Hepatocyte (in vitro differentiated cells): ENCODE measurements around the gene SLC15A5. TPM values are rescaled to one million over a fixed set of nuclear protein-coding genes. Genes with fewer than 3 reads are reported as not detected.
A peak's percentile ranks its signal among the peaks of the same experiment; 100 is the strongest.

Experiments used
- DNase-seq: peaks from one replicate; pipeline ENCODE4 v3.0.0-alpha.2; 2016; ENCODE audit warnings: low spot score
- H2AFZ ChIP-seq: fragments of 200-600 bp; sonication (generic); 2 replicates; pipeline ENCODE4 v1.6.0; 2016; ENCODE audit warnings: antibody characterized with exemption, mild to moderate bottlenecking
- H3K27ac ChIP-seq: fragments of 200-600 bp; sonication (generic); 2 replicates; pipeline ENCODE4 v1.5.1; 2016; ENCODE audit warnings: mild to moderate bottlenecking
- H3K27me3 ChIP-seq: fragments of 200-600 bp; sonication (generic); 2 replicates; pipeline ENCODE4 v1.6.1; 2016
- H3K36me3 ChIP-seq: fragments of 200-600 bp; sonication (generic); replicated peaks from 2 replicates; pipeline ENCODE4 v1.5.1; 2016; ENCODE audit warnings: low read depth; ENCODE audit not compliant: insufficient read depth
- H3K4me1 ChIP-seq: fragments of 200-600 bp; sonication (generic); 2 replicates; pipeline ENCODE4 v1.5.1; 2016; ENCODE audit warnings: mild to moderate bottlenecking, moderate library complexity; ENCODE audit not compliant: insufficient read depth
- H3K4me2 ChIP-seq: fragments of 200-600 bp; sonication (generic); 2 replicates; pipeline ENCODE4 v1.6.0; 2016
- H3K4me3 ChIP-seq: fragments of 200-600 bp; sonication (generic); 2 replicates; pipeline ENCODE4 v1.5.1; 2016; ENCODE audit warnings: mild to moderate bottlenecking
- H3K79me2 ChIP-seq: fragments of 200-600 bp; sonication (generic); 2 replicates; pipeline ENCODE4 v1.6.0; 2017; ENCODE audit warnings: mild to moderate bottlenecking
- H3K9me2 ChIP-seq: fragments of 200-600 bp; sonication (generic); replicated peaks from 2 replicates; pipeline ENCODE4 v1.6.0; 2017; ENCODE audit warnings: mild to moderate bottlenecking; ENCODE audit not compliant: insufficient read depth
- H3K9me3 ChIP-seq: fragments of 200-600 bp; sonication (generic); 2 replicates; pipeline ENCODE4 v1.5.1; 2016; ENCODE audit warnings: low read depth, mild to moderate bottlenecking
- H4K20me1 ChIP-seq: fragments of 200-600 bp; sonication (generic); 2 replicates; pipeline ENCODE4 v1.6.0; 2016; ENCODE audit warnings: mild to moderate bottlenecking; ENCODE audit not compliant: insufficient read depth, poor library complexity, severe bottlenecking
- CTCF ChIP-seq: fragments of 200-600 bp; sonication (generic); IDR thresholded peaks from 2 replicates; pipeline ENCODE4 v1.5.1; 2016; ENCODE audit warnings: antibody characterized with exemption, mild to moderate bottlenecking; ENCODE audit not compliant: poor library complexity
- EZH2 ChIP-seq: fragments of 200-600 bp; sonication (generic); IDR thresholded peaks from 2 replicates; pipeline ENCODE4 v1.6.1; 2016; ENCODE audit warnings: antibody characterized with exemption, mild to moderate bottlenecking, borderline replicate concordance
- EZH2phosphoT487 ChIP-seq: fragments of 200-600 bp; sonication (generic); IDR thresholded peaks from one replicate; pipeline ENCODE4 v1.6.1; 2018; ENCODE audit warnings: antibody characterized with exemption, mild to moderate bottlenecking, low read depth, moderate library complexity; ENCODE audit not compliant: unreplicated experiment, severe bottlenecking
- WGBS: methylation state at CpG from one replicate; pipeline ENCODE4 v1.1.6; 2016; ENCODE audit warnings: low lambda C conversion rate; ENCODE audit errors: missing lambda C conversion rate; 5-methylcytosine and 5-hydroxymethylcytosine counted together
- polyA plus RNA-seq: library from polyadenylated mRNA; unstranded; fragments of >200 nt; fragmentation: Nextera tagmentation; extraction: Ambion mirVana; gene quantifications from 2 replicates; pipeline ENCODE4 v1.2.1, GENCODE V29; 2016
- total RNA-seq: library from RNA; depleted of rRNA; stranded (reverse); fragments of >200 nt; gene quantifications from 2 replicates; pipeline ENCODE4 v1.2.3, GENCODE V29; 2014

The SLC15A5 gene
- total and polyA plus RNA-seq, 2 experiments from 2014 or later = 0.10 TPM; not detected in 1

GRCh38 chr12:16198884-16199283 is 78.6 kb downstream of the SLC15A5 start:
- Histone ChIP-seq H4K20me1 (no peaks in the 10 kb centered on the region), H3K4me2 (no peak overlapping the region), H3K9me3 (no peaks in the 10 kb centered on the region), H3K27me3 (no peaks in the 10 kb centered on the region), H3K4me3 (no peak overlapping the region), H2AFZ (no peak overlapping the region), H3K27ac (no peak overlapping the region), H3K79me2 (no peaks in the 10 kb centered on the region), H3K9me2 (no peaks in the 10 kb centered on the region), H3K4me1 (no peaks in the 10 kb centered on the region), H3K36me3 (no peaks in the 10 kb centered on the region)
- 60% methylated on average over 3 of the region's 3 CpGs for WGBS
- no peak for DNase-seq
- TF ChIP-seq CTCF (no peak), EZH2 (no peak), EZH2phosphoT487 (no peak)

GRCh38 chr12:16197600-16197999 is 79.9 kb downstream of the SLC15A5 start:
- no peaks in the 10 kb centered on the region for H3K9me3 ChIP-seq
- no peaks in the 10 kb centered on the region for H3K9me2 ChIP-seq
- no peaks in the 10 kb centered on the region for H3K27me3 ChIP-seq
- no peak overlapping the region for H2AFZ ChIP-seq
- no peaks in the 10 kb centered on the region for H3K4me1 ChIP-seq
- 51% methylated on average over 4 of the region's 4 CpGs for WGBS
- H3K4me3 ChIP-seq = no peak overlapping the region
- H3K4me2 ChIP-seq = no peak overlapping the region
- no peaks in the 10 kb centered on the region for H3K36me3 ChIP-seq
- no peak overlapping the region for H3K27ac ChIP-seq
- DNase-seq = no peak
- TF ChIP-seq EZH2 (no peak), EZH2phosphoT487 (no peak), CTCF (no peak)
- no peaks in the 10 kb centered on the region for H3K79me2 ChIP-seq
- no peaks in the 10 kb centered on the region for H4K20me1 ChIP-seq

GRCh38 chr12:16189849-16190248 is 87.6 kb downstream of the SLC15A5 start:
- peak; percentile 33 for TF ChIP-seq CTCF
- TF ChIP-seq EZH2 = no peak
- Histone ChIP-seq H2AFZ (no peak overlapping the region), H3K79me2 (no peaks in the 10 kb centered on the region), H4K20me1 (no peaks in the 10 kb centered on the region), H3K36me3 (no peaks in the 10 kb centered on the region), H3K4me3 (no peak overlapping the region), H3K27me3 (no peaks in the 10 kb centered on the region), H3K27ac (no peak overlapping the region), H3K9me2 (no peaks in the 10 kb centered on the region), H3K9me3 (no peaks in the 10 kb centered on the region), H3K4me2 (no peak overlapping the region), H3K4me1 (no peaks in the 10 kb centered on the region)
- WGBS = 40% methylated on average over 5 of the region's 5 CpGs
- DNase-seq = peak; percentile 40

GRCh38 chr12:16187660-16188059 is 89.8 kb downstream of the SLC15A5 start:
- Histone ChIP-seq H4K20me1 (no peaks in the 10 kb centered on the region), H3K4me2 (peak overlapping the region; percentile 23), H3K4me3 (no peak overlapping the region), H3K9me3 (no peaks in the 10 kb centered on the region), H3K36me3 (no peaks in the 10 kb centered on the region), H2AFZ (no peak overlapping the region), H3K27me3 (no peaks in the 10 kb centered on the region), H3K27ac (no peak overlapping the region), H3K4me1 (no peaks in the 10 kb centered on the region), H3K9me2 (no peaks in the 10 kb centered on the region), H3K79me2 (no peaks in the 10 kb centered on the region)
- peak; percentile 13 for DNase-seq
- TF ChIP-seq EZH2phosphoT487 (no peak), EZH2 (no peak), CTCF (no peak)
- WGBS = 56% methylated on average over 8 of the region's 8 CpGs
